HL-60 (cell line): ENCODE results near the gene SCN4A.

Experiments
- DNase-seq, 2 experiments: peaks; one replicate each; pipeline ENCODE4 v3.0.0-alpha.2; 2010 to 2020; ENCODE audit warnings: low read depth in 1 of 2, low spot score in 1 of 2
- H3K27ac ChIP-seq: fragments of 250-450 bp; sonication (Bioruptor Pico); replicated peaks from 2 replicates; pipeline ENCODE4 v1.5.1; 2020; ENCODE audit warnings: mild to moderate bottlenecking, moderate library complexity
- H3K27me3 ChIP-seq: fragments of 250-450 bp; sonication (Bioruptor Pico); 2 replicates; pipeline ENCODE4 v1.5.1; 2021; ENCODE audit warnings: mild to moderate bottlenecking, moderate library complexity; ENCODE audit not compliant: insufficient read depth, poor library complexity, severe bottlenecking
- H3K4me3 ChIP-seq: replicated peaks from 2 replicates; pipeline ENCODE4 v1.5.1; 2011; ENCODE audit warnings: mild to moderate bottlenecking, control low read depth, low read length; ENCODE audit not compliant: insufficient read depth
- CTCF ChIP-seq: IDR thresholded peaks from one replicate; pipeline ENCODE4 v1.5.1; 2011; ENCODE audit warnings: low read length, control low read depth, inconsistent platforms; ENCODE audit not compliant: insufficient read depth
- GABPA ChIP-seq: IDR thresholded peaks from 2 replicates; pipeline ENCODE4 v1.6.1; 2012; ENCODE audit warnings: low read depth
- POLR2AphosphoS5 ChIP-seq: IDR thresholded peaks from 2 replicates; pipeline ENCODE4 v1.6.1; 2012; ENCODE audit warnings: low read depth
- SPI1 ChIP-seq: IDR thresholded peaks from 2 replicates; pipeline ENCODE4 v1.6.1; 2012; ENCODE audit warnings: low read depth, mild to moderate bottlenecking, borderline replicate concordance
- TF ChIP-seq, protein P1 (sequence below): IDR thresholded peaks from 2 replicates; pipeline ENCODE4 v1.6.1; 2012; ENCODE audit warnings: low read depth; ENCODE audit not compliant: insufficient replicate concordance

The SCN4A gene

DNA sequence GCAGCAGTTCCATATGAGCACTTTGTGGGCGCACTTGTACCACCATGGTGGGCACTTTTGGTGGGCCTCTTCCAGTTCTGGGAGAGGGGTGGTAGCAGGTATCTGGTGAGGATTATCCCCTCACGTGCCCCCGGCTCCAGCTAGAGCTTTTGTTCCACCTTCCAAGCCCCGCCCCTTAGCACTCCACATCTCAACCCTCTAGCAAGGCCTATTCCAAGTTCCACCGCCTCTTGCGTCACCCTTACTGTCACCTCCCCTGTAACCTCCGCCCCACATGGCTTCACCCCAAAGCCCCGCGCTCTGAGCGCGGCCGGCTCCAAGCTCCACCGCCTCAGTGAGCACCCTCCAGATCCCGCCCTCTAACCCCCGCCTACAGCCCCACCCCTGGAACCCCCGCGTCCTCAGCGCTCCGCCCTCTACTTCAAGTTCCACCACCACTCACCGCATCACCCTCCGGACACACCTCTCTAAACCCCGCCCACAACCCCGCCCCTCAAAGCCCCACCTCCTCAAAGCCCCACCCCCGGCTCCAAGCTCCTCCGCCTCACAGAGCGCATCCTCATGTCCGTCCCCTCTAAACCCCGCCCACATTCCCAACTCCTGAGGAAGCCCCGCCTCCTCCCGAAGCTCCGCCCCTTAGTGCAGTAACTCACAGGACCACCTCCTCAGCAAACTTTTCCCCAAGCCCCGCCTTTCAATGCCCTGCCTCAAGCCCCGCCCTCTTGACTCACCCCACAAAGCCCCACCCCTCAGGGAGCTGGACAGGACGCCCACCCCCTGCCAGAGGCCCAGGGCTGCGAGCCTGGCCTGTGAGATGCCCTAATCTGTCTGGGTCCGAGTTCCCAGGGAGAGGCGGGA, 11.1 kb downstream of the SCN4A start:
- TF ChIP-seq POLR2AphosphoS5 (no peak), CTCF (no peak), SPI1 (no peak), GABPA (no peak)
- TF ChIP-seq, protein P1, sequence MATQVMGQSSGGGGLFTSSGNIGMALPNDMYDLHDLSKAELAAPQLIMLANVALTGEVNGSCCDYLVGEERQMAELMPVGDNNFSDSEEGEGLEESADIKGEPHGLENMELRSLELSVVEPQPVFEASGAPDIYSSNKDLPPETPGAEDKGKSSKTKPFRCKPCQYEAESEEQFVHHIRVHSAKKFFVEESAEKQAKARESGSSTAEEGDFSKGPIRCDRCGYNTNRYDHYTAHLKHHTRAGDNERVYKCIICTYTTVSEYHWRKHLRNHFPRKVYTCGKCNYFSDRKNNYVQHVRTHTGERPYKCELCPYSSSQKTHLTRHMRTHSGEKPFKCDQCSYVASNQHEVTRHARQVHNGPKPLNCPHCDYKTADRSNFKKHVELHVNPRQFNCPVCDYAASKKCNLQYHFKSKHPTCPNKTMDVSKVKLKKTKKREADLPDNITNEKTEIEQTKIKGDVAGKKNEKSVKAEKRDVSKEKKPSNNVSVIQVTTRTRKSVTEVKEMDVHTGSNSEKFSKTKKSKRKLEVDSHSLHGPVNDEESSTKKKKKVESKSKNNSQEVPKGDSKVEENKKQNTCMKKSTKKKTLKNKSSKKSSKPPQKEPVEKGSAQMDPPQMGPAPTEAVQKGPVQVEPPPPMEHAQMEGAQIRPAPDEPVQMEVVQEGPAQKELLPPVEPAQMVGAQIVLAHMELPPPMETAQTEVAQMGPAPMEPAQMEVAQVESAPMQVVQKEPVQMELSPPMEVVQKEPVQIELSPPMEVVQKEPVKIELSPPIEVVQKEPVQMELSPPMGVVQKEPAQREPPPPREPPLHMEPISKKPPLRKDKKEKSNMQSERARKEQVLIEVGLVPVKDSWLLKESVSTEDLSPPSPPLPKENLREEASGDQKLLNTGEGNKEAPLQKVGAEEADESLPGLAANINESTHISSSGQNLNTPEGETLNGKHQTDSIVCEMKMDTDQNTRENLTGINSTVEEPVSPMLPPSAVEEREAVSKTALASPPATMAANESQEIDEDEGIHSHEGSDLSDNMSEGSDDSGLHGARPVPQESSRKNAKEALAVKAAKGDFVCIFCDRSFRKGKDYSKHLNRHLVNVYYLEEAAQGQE, result no peak
- DNase-seq, result no peak
- H3K27ac ChIP-seq, result no peak overlapping the region
- H3K4me3 ChIP-seq, result no peak overlapping the region
- no peaks in the 10 kb centered on the region for H3K27me3 ChIP-seq

- Histone ChIP-seq H3K4me3 (no peak overlapping the region), H3K27me3 (no peaks in the 10 kb centered on the region), H3K27ac (no peak overlapping the region)
- no peak for DNase-seq
- TF ChIP-seq, protein P1, result no peak
- TF ChIP-seq GABPA, result no peak
- TF ChIP-seq SPI1, result no peak
- TF ChIP-seq POLR2AphosphoS5, result no peak
- TF ChIP-seq CTCF, result no peak
Measured at GRCh38 chr17:63960430-63960829, 12.3 kb downstream of the SCN4A start.

GRCh38 chr17:63960006-63960405, 12.7 kb downstream of the SCN4A start:
- H3K4me3 ChIP-seq, result no peak overlapping the region
- TF ChIP-seq SPI1 (no peak), POLR2AphosphoS5 (no peak), GABPA (no peak), CTCF (no peak)
- TF ChIP-seq, protein P1, result no peak
- no peak for DNase-seq
- H3K27me3 ChIP-seq, result no peaks in the 10 kb centered on the region
- H3K27ac ChIP-seq, result no peak overlapping the region
